Glutamatergic neuron (in vitro differentiated cells): ENCODE results near the gene LIX1. TPM values are rescaled to one million over a fixed set of nuclear protein-coding genes. Genes with fewer than 3 reads are reported as not detected.

Source experiments
- DNase-seq: peaks from one replicate; pipeline ENCODE4 v3.0.0; 2022
- H3K27ac Mint-ChIP-seq: one replicate; pipeline ENCODE4 v1.8.0; 2020; ENCODE audit warnings: mild to moderate bottlenecking, mixed read lengths, inconsistent platforms; ENCODE audit not compliant: unreplicated experiment
- H3K27me3 Mint-ChIP-seq: one replicate; pipeline ENCODE4 v1.8.0; 2020; ENCODE audit warnings: mild to moderate bottlenecking, moderate library complexity, mixed read lengths, inconsistent platforms; ENCODE audit not compliant: unreplicated experiment
- H3K36me3 Mint-ChIP-seq: one replicate; pipeline ENCODE4 v1.8.0; 2020; ENCODE audit warnings: mild to moderate bottlenecking, mixed read lengths, inconsistent platforms; ENCODE audit not compliant: unreplicated experiment
- H3K4me1 Mint-ChIP-seq: one replicate; pipeline ENCODE4 v1.8.0; 2020; ENCODE audit warnings: mild to moderate bottlenecking, low read depth, mixed read lengths, inconsistent platforms; ENCODE audit not compliant: unreplicated experiment
- H3K4me3 Mint-ChIP-seq: one replicate; pipeline ENCODE4 v1.8.0; 2020; ENCODE audit warnings: mild to moderate bottlenecking, mixed read lengths, inconsistent platforms; ENCODE audit not compliant: unreplicated experiment
- H3K9me3 Mint-ChIP-seq: one replicate; pipeline ENCODE4 v1.8.0; 2020; ENCODE audit warnings: mild to moderate bottlenecking, moderate library complexity, mixed read lengths, inconsistent platforms; ENCODE audit not compliant: unreplicated experiment
- total RNA-seq: library from RNA; stranded (reverse); fragmentation: NEBNext Ultra II Directional; extraction: Animal tissue kit (Norgen Biotek cat#: 25700); gene quantifications from one replicate; pipeline ENCODE4 v1.2.1, GENCODE V29; 2021; ENCODE audit not compliant: unreplicated experiment
- TF ChIP-seq, protein P1 (sequence below): fragments of 200-600 bp; sonication (generic); IDR thresholded peaks from one replicate; pipeline ENCODE4 v1.5.0; 2021; ENCODE audit not compliant: partially characterized antibody, unreplicated experiment

The LIX1 gene
- total RNA-seq, 1 donor from 2014 or later = not detected

DNA sequence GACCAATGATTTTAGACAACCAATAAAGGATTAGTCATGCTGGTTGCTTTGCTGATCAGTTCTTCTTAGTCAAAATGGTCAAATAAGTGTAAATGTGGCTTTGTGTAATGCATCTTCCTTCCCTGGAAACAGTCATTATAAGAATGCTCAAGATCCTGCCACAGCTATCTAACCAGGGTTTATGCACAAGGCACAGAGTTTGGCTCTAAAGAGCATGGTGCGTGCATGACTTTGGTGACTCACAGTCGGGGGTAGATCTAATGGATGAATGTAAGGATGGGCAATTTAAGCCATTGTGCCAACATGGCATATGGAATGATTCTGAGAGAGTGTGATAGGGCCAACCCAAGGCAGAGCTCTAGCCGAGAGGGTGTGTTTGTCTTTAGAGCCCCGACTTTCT is 6.5 kb downstream of the LIX1 start:
- DNase-seq = no peak
- no peaks in the 10 kb centered on the region for H3K27me3 Mint-ChIP-seq
- no peak overlapping the region for H3K4me3 Mint-ChIP-seq
- H3K27ac Mint-ChIP-seq = no peak overlapping the region
- H3K36me3 Mint-ChIP-seq = no peaks in the 10 kb centered on the region
- TF ChIP-seq, protein P1, sequence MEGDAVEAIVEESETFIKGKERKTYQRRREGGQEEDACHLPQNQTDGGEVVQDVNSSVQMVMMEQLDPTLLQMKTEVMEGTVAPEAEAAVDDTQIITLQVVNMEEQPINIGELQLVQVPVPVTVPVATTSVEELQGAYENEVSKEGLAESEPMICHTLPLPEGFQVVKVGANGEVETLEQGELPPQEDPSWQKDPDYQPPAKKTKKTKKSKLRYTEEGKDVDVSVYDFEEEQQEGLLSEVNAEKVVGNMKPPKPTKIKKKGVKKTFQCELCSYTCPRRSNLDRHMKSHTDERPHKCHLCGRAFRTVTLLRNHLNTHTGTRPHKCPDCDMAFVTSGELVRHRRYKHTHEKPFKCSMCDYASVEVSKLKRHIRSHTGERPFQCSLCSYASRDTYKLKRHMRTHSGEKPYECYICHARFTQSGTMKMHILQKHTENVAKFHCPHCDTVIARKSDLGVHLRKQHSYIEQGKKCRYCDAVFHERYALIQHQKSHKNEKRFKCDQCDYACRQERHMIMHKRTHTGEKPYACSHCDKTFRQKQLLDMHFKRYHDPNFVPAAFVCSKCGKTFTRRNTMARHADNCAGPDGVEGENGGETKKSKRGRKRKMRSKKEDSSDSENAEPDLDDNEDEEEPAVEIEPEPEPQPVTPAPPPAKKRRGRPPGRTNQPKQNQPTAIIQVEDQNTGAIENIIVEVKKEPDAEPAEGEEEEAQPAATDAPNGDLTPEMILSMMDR = no peak
- H3K4me1 Mint-ChIP-seq = no peaks in the 10 kb centered on the region
- no peaks in the 10 kb centered on the region for H3K9me3 Mint-ChIP-seq

DNA sequence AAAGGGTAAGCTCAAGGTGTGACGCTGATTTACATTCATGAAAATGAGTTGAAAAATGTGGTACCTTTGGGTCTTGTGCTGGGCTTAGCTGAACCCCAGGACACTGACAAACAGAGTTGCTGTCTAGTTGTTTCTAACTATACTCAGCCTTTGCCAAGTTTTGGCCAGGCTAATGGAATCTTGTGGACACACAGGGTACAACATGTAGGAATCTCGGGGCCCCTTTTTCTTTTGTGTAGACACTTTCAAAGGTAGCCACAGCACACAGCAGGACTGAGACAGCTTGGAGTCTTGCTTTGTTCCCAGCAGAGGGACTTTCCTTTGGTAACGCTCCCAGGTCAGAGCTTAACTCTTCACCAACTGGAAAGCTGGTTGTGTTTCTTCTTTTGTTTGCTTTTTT is 7.8 kb downstream of the LIX1 start:
- TF ChIP-seq, protein P1 = no peak
- no peak for DNase-seq
- Mint-ChIP-seq H3K4me1 (no peaks in the 10 kb centered on the region), H3K27me3 (no peaks in the 10 kb centered on the region), H3K9me3 (no peaks in the 10 kb centered on the region), H3K27ac (no peak overlapping the region), H3K4me3 (no peak overlapping the region), H3K36me3 (no peaks in the 10 kb centered on the region)

DNA sequence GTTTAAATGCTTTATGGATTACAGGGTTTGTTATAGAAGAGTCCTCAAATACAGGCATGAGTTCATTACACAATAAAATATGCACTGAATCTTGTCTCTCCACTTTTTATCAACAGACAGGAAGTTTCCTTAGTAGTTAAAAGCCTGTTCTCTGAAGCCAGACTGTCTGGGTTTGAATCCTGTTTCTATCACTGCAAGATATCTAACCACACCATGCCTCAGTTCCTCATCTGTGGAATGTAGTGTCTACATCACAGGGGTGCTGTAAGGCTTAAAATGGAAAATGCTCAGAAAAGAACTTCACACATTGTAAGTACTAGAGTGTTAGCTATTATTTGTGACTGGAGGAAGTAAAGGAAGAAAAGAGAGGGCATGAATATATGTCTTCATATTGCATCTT is 9.3 kb downstream of the LIX1 start:
- Mint-ChIP-seq H3K36me3 (no peaks in the 10 kb centered on the region), H3K4me1 (no peaks in the 10 kb centered on the region), H3K4me3 (no peak overlapping the region), H3K9me3 (no peaks in the 10 kb centered on the region), H3K27me3 (no peaks in the 10 kb centered on the region), H3K27ac (no peak overlapping the region)
- TF ChIP-seq, protein P1 = no peak
- DNase-seq = no peak

DNA sequence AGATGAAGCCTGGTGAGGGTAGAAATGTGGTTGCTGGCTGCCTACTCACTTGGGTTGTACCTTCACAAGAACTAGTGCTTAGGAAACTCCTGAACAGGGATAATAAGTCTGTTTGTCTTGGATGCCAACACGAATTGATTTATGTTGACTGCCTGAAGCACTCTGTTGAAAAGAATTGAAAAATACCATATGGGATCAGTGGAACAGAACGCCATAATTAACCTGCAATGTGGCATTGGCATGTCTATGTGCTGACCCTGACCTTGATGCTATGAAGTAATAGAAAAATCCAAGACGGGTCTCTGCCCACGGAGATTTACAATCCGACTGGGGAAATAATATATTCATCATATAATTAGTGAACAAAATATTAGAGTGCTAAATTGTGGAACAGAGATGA is 10.5 kb downstream of the LIX1 start:
- H3K27me3 Mint-ChIP-seq = no peaks in the 10 kb centered on the region

DNA sequence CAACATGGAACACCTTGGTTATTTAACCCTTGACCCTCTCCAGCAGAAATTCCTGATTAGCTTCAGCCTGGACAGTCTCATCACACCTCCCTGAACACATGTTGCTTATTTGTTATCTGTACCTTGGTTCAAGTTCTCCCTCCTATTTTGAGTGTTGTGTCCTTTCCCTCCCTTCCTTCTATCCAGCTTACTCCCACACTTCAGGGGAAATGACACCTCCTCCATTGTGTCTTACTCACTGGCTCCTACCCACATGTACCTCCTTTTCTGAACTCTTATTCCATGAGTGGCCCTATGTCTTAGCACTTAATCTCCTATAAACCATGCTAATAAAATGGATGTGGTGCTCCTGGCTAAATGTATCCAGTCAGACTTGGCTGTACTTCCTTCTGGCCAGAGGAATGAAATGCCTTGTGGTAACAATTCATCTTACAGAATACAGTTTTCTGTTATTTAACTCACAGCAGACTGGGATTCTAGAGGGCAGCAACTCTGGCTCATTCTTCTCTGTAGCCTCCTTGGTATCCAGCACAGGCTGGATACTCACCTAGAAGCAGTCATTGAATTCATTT is 11.2 kb downstream of the LIX1 start:
- no peaks in the 10 kb centered on the region for H3K36me3 Mint-ChIP-seq
- H3K4me1 Mint-ChIP-seq = no peaks in the 10 kb centered on the region
- H3K4me3 Mint-ChIP-seq = no peak overlapping the region
- no peaks in the 10 kb centered on the region for H3K9me3 Mint-ChIP-seq
- no peak overlapping the region for H3K27ac Mint-ChIP-seq
- no peaks in the 10 kb centered on the region for H3K27me3 Mint-ChIP-seq
- DNase-seq = no peak
- TF ChIP-seq, protein P1 = no peak

More for the DNA sequence above, 10.5 kb downstream of the LIX1 start:
- DNase-seq = no peak
- Mint-ChIP-seq H3K4me1 (no peaks in the 10 kb centered on the region), H3K9me3 (no peaks in the 10 kb centered on the region), H3K36me3 (no peaks in the 10 kb centered on the region), H3K27ac (no peak overlapping the region), H3K4me3 (no peak overlapping the region)
- TF ChIP-seq, protein P1 = no peak
